HepG2 (cell line): ENCODE results near the gene UBE2U. TPM values are rescaled to one million over a fixed set of nuclear protein-coding genes. Genes with fewer than 3 reads are reported as not detected.

ENCODE experiments used
- ATAC-seq: fragments of 200-7000 bp; cut with Tn5 transposase; 3 replicates; pipeline ENCODE4 v1.9.1; 2020; ENCODE audit warnings: mild to moderate bottlenecking, moderate library complexity
- BruUV-seq: library from RNA; stranded (reverse); fragments of 400-500 nt; replicated peaks from 2 replicates; lab custom pipeline; 2021; lab: Mats Ljungman, UMichigan
- CTCF ChIA-PET: fragments of 300-600 bp; formaldehyde crosslinking; extraction: SDS; loops from one replicate; lab custom pipeline; 2021; ENCODE audit warnings: low total read pairs, inconsistent platforms, low intra/inter-chr PET ratio; lab: Yijun Ruan, JAX
- POLR2A ChIA-PET: fragments of 350-600 bp; sonication (Branson Sonifier 250); formaldehyde crosslinking; loops from one replicate; lab custom pipeline; 2020; ENCODE audit warnings: antibody characterized with exemption, inconsistent platforms; lab: Yijun Ruan, JAX
- DNase-seq: peaks from one replicate; pipeline ENCODE4 v3.0.0-alpha.2; 2015; ENCODE audit warnings: low spot score
- FAIRE-seq: peaks from 3 replicates; lab custom pipeline; 2011; peaks lifted over from hg19 to GRCh38; lab: Jason Lieb, UNC
- H2AFZ ChIP-seq: one replicate; pipeline ENCODE4 v1.6.1; 2011; ENCODE audit warnings: low read length, inconsistent platforms
- H3K27ac ChIP-seq: fragments of 300-600 bp; 3 replicates; pipeline ENCODE4 v1.8.0; 2011; ENCODE audit warnings: mixed run types, mild to moderate bottlenecking, mixed read lengths, low read length, inconsistent platforms; ENCODE audit not compliant: insufficient read depth; ENCODE audit errors: extremely low read length
- H3K27me3 ChIP-seq, 2 experiments: fragments of 200-600 bp in 1 of 2; 2 replicates in 1 of 2; 3 replicates in 1 of 2; pipeline versions ENCODE4 v1.6.0 to v1.8.0; 2011; ENCODE audit warnings: low read length in 2 of 2, mild to moderate bottlenecking in 2 of 2, moderate library complexity in 2 of 2, inconsistent platforms in 1 of 2; ENCODE audit not compliant: insufficient read depth in 2 of 2, control insufficient read depth in 1 of 2
- H3K36me3 ChIP-seq, 2 experiments: fragments of 200-600 bp in 1 of 2; replicated peaks in 1 of 2; 2 replicates in 1 of 2; 3 replicates in 1 of 2; pipeline versions ENCODE4 v1.5.1 to v1.8.0; 2011; ENCODE audit warnings: low read length in 2 of 2, inconsistent platforms in 1 of 2; ENCODE audit not compliant: insufficient read depth in 2 of 2, control insufficient read depth in 1 of 2
- H3K4me1 ChIP-seq: 2 replicates; pipeline ENCODE4 v1.5.1; 2012; ENCODE audit warnings: low read length, inconsistent platforms; ENCODE audit not compliant: insufficient read depth
- H3K4me2 ChIP-seq: 2 replicates; pipeline ENCODE4 v1.6.0; 2011; ENCODE audit warnings: low read depth, low read length, inconsistent platforms
- H3K4me3 ChIP-seq, 3 experiments: fragments of 200-600 bp in 1 of 3; sonication (generic), shearing (Covaris generic) in 1 of 3; replicated peaks in 1 of 3; 2 replicates each; pipeline ENCODE4 v1.5.1; 2011 to 2016; ENCODE audit warnings: low read length in 3 of 3, inconsistent platforms in 2 of 3, low read depth in 2 of 3, mild to moderate bottlenecking in 2 of 3, control low read depth in 1 of 3, mixed read lengths in 1 of 3; ENCODE audit not compliant: insufficient read depth in 1 of 3
- H3K79me2 ChIP-seq: one replicate; pipeline ENCODE4 v1.6.1; 2011; ENCODE audit warnings: low read length, inconsistent platforms; ENCODE audit not compliant: insufficient read depth
- H3K9ac ChIP-seq: 2 replicates; pipeline ENCODE4 v1.6.0; 2011; ENCODE audit warnings: mild to moderate bottlenecking, low read depth, low read length, inconsistent platforms; ENCODE audit not compliant: insufficient read depth
- H3K9me3 ChIP-seq: 2 replicates; pipeline ENCODE4 v1.5.1; 2012; ENCODE audit warnings: mild to moderate bottlenecking, low read length
- H4K20me1 ChIP-seq: 2 replicates; pipeline ENCODE4 v1.6.0; 2011; ENCODE audit warnings: inconsistent platforms, mild to moderate bottlenecking, low read length, moderate library complexity; ENCODE audit not compliant: insufficient read depth
- ATAD3A ChIP-seq: sonication (generic); formaldehyde crosslinking; IDR thresholded peaks from 2 replicates; pipeline ENCODE4 v1.4.0; 2020; ENCODE audit warnings: missing genetic modification reagents
- EZH2 ChIP-seq: conservative IDR thresholded peaks from 2 replicates; pipeline ENCODE4 v1.6.1; 2012; ENCODE audit warnings: mild to moderate bottlenecking, low read depth, low read length, moderate library complexity
- FOXK2 ChIP-seq: fragments of 450-650 bp; IDR thresholded peaks from 2 replicates; pipeline ENCODE4 v1.6.1; 2016
- KDM4B ChIP-seq: sonication (generic); formaldehyde crosslinking; IDR thresholded peaks from 2 replicates; pipeline ENCODE4 v1.4.0; 2020; ENCODE audit warnings: missing genetic modification reagents
- TOPORS ChIP-seq: sonication (generic); formaldehyde crosslinking; IDR thresholded peaks from 2 replicates; pipeline ENCODE4 v1.8.0; 2023; ENCODE audit warnings: mild to moderate bottlenecking, missing genetic modification reagents
- ZHX2 ChIP-seq, 2 experiments: sonication (generic) in 1 of 2; formaldehyde crosslinking in 1 of 2; IDR thresholded peaks; 2 replicates each; pipeline versions ENCODE4 v1.6.1 to v1.9.0; 2014 to 2022; ENCODE audit warnings: antibody characterized with exemption in 1 of 2, borderline replicate concordance in 1 of 2, inconsistent platforms in 1 of 2, low read depth in 1 of 2, missing genetic modification reagents in 1 of 2
- ZNF432 ChIP-seq: sonication (generic); formaldehyde crosslinking; IDR thresholded peaks from 2 replicates; pipeline ENCODE4 v1.5.0; 2020; ENCODE audit warnings: missing genetic modification reagents, mild to moderate bottlenecking, borderline replicate concordance
- WGBS: methylation state at CpG from one replicate; pipeline ENCODE4 v1.1.6; 2017; ENCODE audit warnings: low lambda C conversion rate; 5-methylcytosine and 5-hydroxymethylcytosine counted together
- in situ Hi-C: cut with HindIII; loops from 2 replicates; pipeline ENCODE4 v1.10.0; 2017; ENCODE audit warnings: low pct_unique_long_range_greater_than_20kb; ENCODE audit not compliant: extremely low pct_ligation_motif_present
- intact Hi-C: fragments of 100-400 bp; cut with micrococcal nuclease; formaldehyde crosslinking; loops from one replicate; pipeline ENCODE4 v1.10.0; 2022; ENCODE audit not compliant: unreplicated experiment
- polyA plus RNA-seq, 8 experiments: library from polyadenylated mRNA; depleted of rRNA in 3 of 8; stranded (reverse) in 7 of 8; unstranded in 1 of 8; fragments of >200 nt; fragmentation: Illumina TruSeq in 4 of 8; extraction: Trizol in 4 of 8; gene quantifications; 2 replicates each; pipeline versions ENCODE4 v1.2.1 to v1.2.3, GENCODE V29; 2011 to 2016; ENCODE audit warnings: low read depth in 4 of 8, missing spikeins in 1 of 8, mixed read lengths in 1 of 8; ENCODE audit not compliant: insufficient read depth in 1 of 8
- total RNA-seq, 5 experiments: library from RNA; depleted of rRNA; stranded (reverse); fragments of >200 nt; fragmentation: Illumina TruSeq; extraction: Trizol; gene quantifications; 2 replicates each; pipeline ENCODE4 v1.2.3, GENCODE V29; 2016; ENCODE audit warnings: low read depth in 1 of 5

UBE2U gene
- total and polyA plus RNA-seq, 2 of the 13 experiments (the other 11 are each of a cell fraction or from before 2014, with no cell fraction given) = not detected

- no peaks in the 10 kb centered on the region for H3K79me2 ChIP-seq
- H3K4me2 ChIP-seq = no peak overlapping the region
- intact Hi-C loops = no loop called here
- BruUV-seq = no TSS peak
- no peak for FAIRE-seq
- POLR2A ChIA-PET = no interaction called here
- no peaks in the 10 kb centered on the region for H3K27me3 ChIP-seq
- no peak for TF ChIP-seq EZH2
- no peak for TF ChIP-seq TOPORS (CRISPR knock-in tag)
- no peak for TF ChIP-seq FOXK2
- TF ChIP-seq KDM4B (CRISPR knock-in tag) = no peak
- TF ChIP-seq ZNF432 (CRISPR knock-in tag) = no peak
- TF ChIP-seq ZHX2 (IDR thresholded peaks at IDR 0.05; ENCODE audit: low read depth) = no peak
- no peak for TF ChIP-seq ZHX2 (CRISPR knock-in tag; IDR thresholded peaks at IDR 0.05; ENCODE audit: borderline replicate concordance)
- no peak for TF ChIP-seq ATAD3A (CRISPR knock-in tag)
- TF ChIP-seq, all 625 proteins: peak for 0
- in situ Hi-C loops = no loop called here
- H3K27ac ChIP-seq = no peak overlapping the region
- H3K4me1 ChIP-seq = peaks cover 12% of the 10 kb centered on the region; the same call in 1 of the 2 replicates
- no peaks in the 10 kb centered on the region for H3K9me3 ChIP-seq
- H3K4me3 ChIP-seq = no peak overlapping the region
- H2AFZ ChIP-seq = no peak overlapping the region
- CTCF ChIA-PET = no interaction called here
- no peaks in the 10 kb centered on the region for H4K20me1 ChIP-seq
- WGBS = 64% methylated on average over 4 of the region's 4 CpGs
- DNase-seq (no peak), ATAC-seq (no peak)
- H3K9ac ChIP-seq = no peak overlapping the region
- no peaks in the 10 kb centered on the region for H3K36me3 ChIP-seq
Measured at GRCh38 chr1:64179588-64179987, 23.8 kb upstream of the UBE2U start.
